H9 (cell line): ENCODE data around the gene IKZF1. TPM values are rescaled to one million over a fixed set of nuclear protein-coding genes. Genes with fewer than 3 reads are reported as not detected.

Source experiments
- DNase-seq: peaks from one replicate; pipeline ENCODE4 v3.0.0-alpha.2; 2017
- H2AFZ ChIP-seq: one replicate; pipeline ENCODE4 v1.6.1; 2013; ENCODE audit warnings: mild to moderate bottlenecking, low read length, control low read depth, moderate library complexity
- H2AK5ac ChIP-seq: 2 replicates; pipeline ENCODE4 v1.6.1; 2013; ENCODE audit warnings: low read length, control low read depth, mixed read lengths; ENCODE audit not compliant: insufficient read length
- H2BK120ac ChIP-seq: one replicate; pipeline ENCODE4 v1.6.1; 2013; ENCODE audit warnings: low read depth, mild to moderate bottlenecking, low read length, control low read depth, inconsistent platforms; ENCODE audit not compliant: poor library complexity, severe bottlenecking
- H2BK12ac ChIP-seq: 2 replicates; pipeline ENCODE4 v1.6.1; 2013; ENCODE audit warnings: low read length, control low read depth, mixed read lengths, low read depth; ENCODE audit not compliant: insufficient read length
- H2BK15ac ChIP-seq: 2 replicates; pipeline ENCODE4 v1.6.1; 2013; ENCODE audit warnings: low read depth, low read length, control low read depth
- H2BK20ac ChIP-seq: one replicate; pipeline ENCODE4 v1.6.1; 2013; ENCODE audit warnings: low read depth, mild to moderate bottlenecking, low read length, control low read depth, inconsistent platforms; ENCODE audit not compliant: poor library complexity, severe bottlenecking
- H2BK5ac ChIP-seq: 2 replicates; pipeline ENCODE4 v1.6.1; 2013; ENCODE audit warnings: low read length, control low read depth, mixed read lengths; ENCODE audit not compliant: insufficient read length
- H3K14ac ChIP-seq: 2 replicates; pipeline ENCODE4 v1.6.1; 2013; ENCODE audit warnings: low read length, control low read depth; ENCODE audit not compliant: insufficient read depth
- H3K18ac ChIP-seq: 2 replicates; pipeline ENCODE4 v1.6.1; 2013; ENCODE audit warnings: low read depth, mild to moderate bottlenecking, mixed read lengths, low read length, control low read depth; ENCODE audit not compliant: insufficient read length
- H3K23ac ChIP-seq: 2 replicates; pipeline ENCODE4 v1.6.1; 2013; ENCODE audit warnings: low read length, control low read depth, mixed read lengths, low read depth; ENCODE audit not compliant: insufficient read length
- H3K23me2 ChIP-seq: 2 replicates; pipeline ENCODE4 v1.6.1; 2013; ENCODE audit warnings: low read depth, mild to moderate bottlenecking, mixed read lengths, low read length, control low read depth; ENCODE audit not compliant: insufficient read length, poor library complexity, severe bottlenecking
- H3K27ac ChIP-seq: 2 replicates; pipeline ENCODE4 v1.5.1; 2013; ENCODE audit warnings: low read length, control low read depth, mixed read lengths, low read depth; ENCODE audit not compliant: insufficient read length
- H3K27me3 ChIP-seq: 2 replicates; pipeline ENCODE4 v1.6.1; 2013; ENCODE audit warnings: low read length, control low read depth, inconsistent platforms; ENCODE audit not compliant: insufficient read depth
- H3K4ac ChIP-seq: 2 replicates; pipeline ENCODE4 v1.6.1; 2013; ENCODE audit warnings: low read depth, mild to moderate bottlenecking, control low read depth, inconsistent platforms, low read length, moderate library complexity
- H3K4me1 ChIP-seq: 2 replicates; pipeline ENCODE4 v1.6.1; 2013; ENCODE audit warnings: low read length, control low read depth, inconsistent platforms; ENCODE audit not compliant: insufficient read depth
- H3K4me2 ChIP-seq: 2 replicates; pipeline ENCODE4 v1.6.1; 2013; ENCODE audit warnings: low read length, control low read depth, mixed read lengths; ENCODE audit not compliant: insufficient read length, insufficient read depth
- H3K56ac ChIP-seq: 2 replicates; pipeline ENCODE4 v1.6.1; 2013; ENCODE audit warnings: low read depth, mild to moderate bottlenecking, mixed read lengths, low read length, control low read depth; ENCODE audit not compliant: insufficient read length
- H3K79me1 ChIP-seq: 2 replicates; pipeline ENCODE4 v1.6.1; 2013; ENCODE audit warnings: low read depth, mild to moderate bottlenecking, moderate library complexity, low read length, control low read depth, inconsistent platforms; ENCODE audit not compliant: insufficient read depth, poor library complexity, severe bottlenecking
- H3K79me2 ChIP-seq: 2 replicates; pipeline ENCODE4 v1.6.1; 2013; ENCODE audit warnings: low read length, control low read depth, inconsistent platforms; ENCODE audit not compliant: insufficient read depth
- H3K9ac ChIP-seq: 2 replicates; pipeline ENCODE4 v1.6.1; 2013; ENCODE audit warnings: low read length, control low read depth, mixed read lengths; ENCODE audit not compliant: insufficient read length; ENCODE audit errors: extremely low read depth
- H3K9me3 ChIP-seq: one replicate; pipeline ENCODE4 v1.6.1; 2013; ENCODE audit warnings: low read depth, low read length, inconsistent platforms; ENCODE audit not compliant: control insufficient read depth
- H3T11ph ChIP-seq: one replicate; pipeline ENCODE4 v1.6.1; 2013; ENCODE audit warnings: mild to moderate bottlenecking, low read length, control low read depth, inconsistent platforms
- H4K20me1 ChIP-seq: one replicate; pipeline ENCODE4 v1.6.1; 2013; ENCODE audit not compliant: control insufficient read depth, insufficient read length, insufficient read depth
- H4K5ac ChIP-seq: 2 replicates; pipeline ENCODE4 v1.6.1; 2013; ENCODE audit warnings: low read depth, mild to moderate bottlenecking, mixed read lengths, low read length, control low read depth; ENCODE audit not compliant: insufficient read length
- H4K8ac ChIP-seq: replicated peaks from 2 replicates; pipeline ENCODE4 v1.6.1; 2013; ENCODE audit warnings: low read length, control low read depth, mixed read lengths, low read depth; ENCODE audit not compliant: insufficient read length
- H4K91ac ChIP-seq: 2 replicates; pipeline ENCODE4 v1.6.1; 2013; ENCODE audit warnings: low read depth, mild to moderate bottlenecking, moderate library complexity, mixed read lengths, low read length, control low read depth; ENCODE audit not compliant: insufficient read length
- H3K27ac Mint-ChIP-seq, 3 experiments: 2 replicates in 2 of 3; 3 replicates in 1 of 3; pipeline ENCODE4 v1.8.0; 2020 to 2021; ENCODE audit warnings: mixed read lengths in 3 of 3, mild to moderate bottlenecking in 1 of 3, moderate library complexity in 1 of 3
- H3K27me3 Mint-ChIP-seq: 2 replicates; pipeline ENCODE4 v1.8.0; 2021; ENCODE audit warnings: low read depth, mild to moderate bottlenecking, moderate library complexity, mixed read lengths
- H3K36me3 Mint-ChIP-seq, 3 experiments: 2 replicates in 2 of 3; 3 replicates in 1 of 3; pipeline ENCODE4 v1.8.0; 2020 to 2021; ENCODE audit warnings: low read depth in 3 of 3, mixed read lengths in 3 of 3; ENCODE audit not compliant: insufficient read depth in 1 of 3
- H3K4me1 Mint-ChIP-seq, 2 experiments: 2 replicates each; pipeline ENCODE4 v1.8.0; 2020; ENCODE audit warnings: mixed read lengths in 2 of 2
- H3K4me3 Mint-ChIP-seq, 2 experiments: 2 replicates in 1 of 2; 3 replicates in 1 of 2; pipeline ENCODE4 v1.8.0; 2020 to 2021; ENCODE audit warnings: mild to moderate bottlenecking in 2 of 2, mixed read lengths in 2 of 2, moderate library complexity in 1 of 2
- H3K9me3 Mint-ChIP-seq, 2 experiments: 2 replicates in 1 of 2; 3 replicates in 1 of 2; pipeline ENCODE4 v1.8.0; 2020; ENCODE audit warnings: mild to moderate bottlenecking in 2 of 2, mixed read lengths in 2 of 2, moderate library complexity in 1 of 2
- CTCF ChIP-seq: fragments of 200-600 bp; sonication (generic); conservative IDR thresholded peaks from 3 replicates; pipeline ENCODE4 v1.8.0; 2021; ENCODE audit warnings: antibody characterized with exemption, mild to moderate bottlenecking
- WGBS: extraction: QIAGEN DNeasy Blood & Tissue Kit; methylation state at CpG from one replicate; pipeline ENCODE4 v1.1.7; 2013; ENCODE audit warnings: missing lambda C conversion rate, low lambda C conversion rate, mixed read lengths; ENCODE audit not compliant: insufficient read length; ENCODE audit errors: extremely low coverage; 5-methylcytosine and 5-hydroxymethylcytosine counted together
- total RNA-seq: library from RNA; stranded (reverse); gene quantifications from 2 replicates; pipeline ENCODE4 v1.2.1, GENCODE V29; 2021

Gene IKZF1
- total RNA-seq, 1 experiment from 2014 or later, result 0.98 TPM

- Mint-ChIP-seq H3K9me3 (peaks cover 0 to 7% of the 10 kb centered on the region in 2 experiments; a peak in 2 of 5 replicates), H3K36me3 (no peaks in the 10 kb centered on the region; a peak in 1 of 7 replicates), H3K4me1 (no peaks in the 10 kb centered on the region), H3K27ac (no peak overlapping the region), H3K4me3 (no peak overlapping the region), H3K27me3 (peaks cover 4% of the 10 kb centered on the region)
- H3K27me3 ChIP-seq, result no peaks in the 10 kb centered on the region
- no peak overlapping the region for H2BK12ac ChIP-seq
- H3K9me3 ChIP-seq, result no peaks in the 10 kb centered on the region
- H3K79me1 ChIP-seq, result no peaks in the 10 kb centered on the region
- no peak overlapping the region for H3K4me2 ChIP-seq
- no peak overlapping the region for H2AFZ ChIP-seq
- no peaks in the 10 kb centered on the region for H3K4me1 ChIP-seq
- H2BK5ac ChIP-seq, result no peak overlapping the region
- TF ChIP-seq CTCF, result no peak
- no peak overlapping the region for H4K91ac ChIP-seq
- no peak overlapping the region for H3K18ac ChIP-seq
- no peak overlapping the region for H4K5ac ChIP-seq
- H3K56ac ChIP-seq, result no peak overlapping the region
- no peak overlapping the region for H2BK15ac ChIP-seq
- no peak overlapping the region for H2BK20ac ChIP-seq
- H3K4ac ChIP-seq, result no peak overlapping the region
- no CpG with 5 or more reads among the region's 4 CpGs for WGBS
- no peak overlapping the region for H2AK5ac ChIP-seq
- no peak overlapping the region for H3K27ac ChIP-seq
- H3K23me2 ChIP-seq, result no peaks in the 10 kb centered on the region
- H4K8ac ChIP-seq, result no peak overlapping the region
- H3K79me2 ChIP-seq, result no peaks in the 10 kb centered on the region
- H2BK120ac ChIP-seq, result no peak overlapping the region
- no peak overlapping the region for H3K23ac ChIP-seq
- H3K9ac ChIP-seq, result no peak overlapping the region
- H3T11ph ChIP-seq, result no peak overlapping the region
- no peak overlapping the region for H3K14ac ChIP-seq
- no peaks in the 10 kb centered on the region for H4K20me1 ChIP-seq
- DNase-seq, result no peak
Observed at GRCh38 chr7:50275430-50275829, 29.1 kb upstream of the IKZF1 start.
